H1 (cell line): Measurements from ENCODE around the gene CACNA1B. TPM values are rescaled to one million over a fixed set of nuclear protein-coding genes. Genes with fewer than 3 reads are reported as not detected.

Experiments
- CTCF ChIA-PET: fragments of 300-600 bp; sonication (Branson Sonifier 250); formaldehyde crosslinking; loops from one replicate; lab custom pipeline; 2021; ENCODE audit not compliant: partially characterized antibody; lab: Charles Lee
- POLR2A ChIA-PET: fragments of 300-600 bp; sonication (Branson Sonifier 250); formaldehyde crosslinking; loops from one replicate; lab custom pipeline; 2021; ENCODE audit warnings: inconsistent platforms; ENCODE audit not compliant: partially characterized antibody; lab: Charles Lee
- DNase-seq, 2 experiments: peaks; one replicate each; pipeline versions ENCODE4 v3.0.0 to v3.0.0-alpha.2; 2010 to 2022; ENCODE audit warnings: low spot score in 2 of 2, low read depth in 1 of 2, mixed read lengths in 1 of 2
- FAIRE-seq: peaks from 2 replicates; lab custom pipeline; 2011; peaks lifted over from hg19 to GRCh38; lab: Jason Lieb, UNC
- H2AFZ ChIP-seq: 2 replicates; pipeline ENCODE4 v1.8.1; 2012; ENCODE audit warnings: low read length, inconsistent platforms
- H2AK5ac ChIP-seq: 2 replicates; pipeline ENCODE4 v1.6.1; 2013; ENCODE audit warnings: low read depth, low read length
- H2BK120ac ChIP-seq: replicated peaks from 2 replicates; pipeline ENCODE3; 2013; ENCODE audit warnings: low read depth, low read length, inconsistent platforms
- H2BK12ac ChIP-seq: 2 replicates; pipeline ENCODE4 v1.6.1; 2013; ENCODE audit warnings: low read depth, low read length
- H2BK15ac ChIP-seq: 2 replicates; pipeline ENCODE4 v1.6.1; 2013; ENCODE audit warnings: low read length
- H2BK20ac ChIP-seq: 2 replicates; pipeline ENCODE4 v1.6.1; 2013; ENCODE audit warnings: low read length
- H2BK5ac ChIP-seq: 2 replicates; pipeline ENCODE4 v1.6.1; 2013; ENCODE audit warnings: low read depth, low read length
- H3K14ac ChIP-seq: 2 replicates; pipeline ENCODE4 v1.6.1; 2013; ENCODE audit warnings: inconsistent platforms; ENCODE audit not compliant: insufficient read length
- H3K18ac ChIP-seq: 2 replicates; pipeline ENCODE4 v1.6.1; 2013; ENCODE audit warnings: low read length; ENCODE audit errors: extremely low read depth
- H3K23ac ChIP-seq: 2 replicates; pipeline ENCODE4 v1.6.1; 2013; ENCODE audit warnings: inconsistent platforms; ENCODE audit not compliant: insufficient read length
- H3K23me2 ChIP-seq: 2 replicates; pipeline ENCODE4 v1.6.1; 2013; ENCODE audit warnings: low read depth, low read length
- H3K27ac ChIP-seq: 2 replicates; pipeline ENCODE4 v1.6.1; 2011; ENCODE audit warnings: low read depth, low read length, inconsistent platforms
- H3K27me3 ChIP-seq, 4 experiments: replicated peaks in 1 of 4; 1 replicate in 1 of 4; 2 replicates in 3 of 4; pipeline versions ENCODE4 v1.6.1 to v1.8.1; 2011 to 2013; ENCODE audit warnings: low read length in 3 of 4, mild to moderate bottlenecking in 3 of 4, inconsistent platforms in 2 of 4, mixed read lengths in 2 of 4, moderate library complexity in 1 of 4; ENCODE audit not compliant: control insufficient read depth in 3 of 4, insufficient read depth in 3 of 4; ENCODE audit errors: extremely low read depth in 1 of 4
- H3K36me3 ChIP-seq, 4 experiments: 2 replicates each; pipeline versions ENCODE4 v1.6.1 to v1.8.1; 2011 to 2013; ENCODE audit warnings: mild to moderate bottlenecking in 4 of 4, low read length in 3 of 4, moderate library complexity in 2 of 4, control low read depth in 1 of 4, inconsistent platforms in 1 of 4; ENCODE audit not compliant: insufficient read depth in 4 of 4, control insufficient read depth in 2 of 4
- H3K4ac ChIP-seq: replicated peaks from 2 replicates; pipeline ENCODE3; 2013; ENCODE audit warnings: low read length, low read depth, mixed read lengths, inconsistent platforms; ENCODE audit not compliant: insufficient read length
- H3K4me1 ChIP-seq, 4 experiments: replicated peaks in 1 of 4; 1 replicate in 1 of 4; 2 replicates in 3 of 4; pipeline versions ENCODE4 v1.6.1 to v1.8.1; 2011 to 2013; ENCODE audit warnings: low read length in 3 of 4, inconsistent platforms in 2 of 4, mixed read lengths in 1 of 4; ENCODE audit not compliant: insufficient read depth in 4 of 4, control insufficient read depth in 3 of 4
- H3K4me2 ChIP-seq, 2 experiments: 2 replicates each; pipeline versions ENCODE4 v1.6.1 to v1.8.1; 2011 to 2013; ENCODE audit warnings: low read depth in 2 of 2, low read length in 2 of 2, control low read depth in 1 of 2, inconsistent platforms in 1 of 2, mild to moderate bottlenecking in 1 of 2; ENCODE audit not compliant: insufficient read depth in 1 of 2
- H3K4me3 ChIP-seq, 4 experiments: fragments of 200-600, 300-600 bp in 1 of 4; sonication (generic), shearing (Covaris generic), sonication (Bioruptor Twin) in 1 of 4; 2 replicates each; pipeline versions ENCODE4 v1.5.1 to v1.8.1; 2011 to 2016; ENCODE audit warnings: low read length in 4 of 4, low read depth in 3 of 4, control low read depth in 2 of 4, inconsistent platforms in 2 of 4, mild to moderate bottlenecking in 2 of 4, mixed read lengths in 1 of 4, moderate library complexity in 1 of 4; ENCODE audit not compliant: insufficient read depth in 2 of 4; ENCODE audit errors: extremely low read depth in 1 of 4
- H3K56ac ChIP-seq: replicated peaks from 2 replicates; pipeline ENCODE3; 2013; ENCODE audit warnings: low read depth, mild to moderate bottlenecking, mixed read lengths, low read length, inconsistent platforms; ENCODE audit not compliant: insufficient read length
- H3K79me1 ChIP-seq: 2 replicates; pipeline ENCODE4 v1.6.1; 2013; ENCODE audit warnings: low read depth, low read length, control low read depth
- H3K79me2 ChIP-seq, 2 experiments: 2 replicates each; pipeline versions ENCODE4 v1.6.1 to v1.8.1; 2012 to 2013; ENCODE audit warnings: low read length in 2 of 2, mild to moderate bottlenecking in 2 of 2, inconsistent platforms in 1 of 2; ENCODE audit not compliant: insufficient read depth in 2 of 2, control insufficient read depth in 1 of 2
- H3K9ac ChIP-seq, 4 experiments: replicated peaks in 1 of 4; 1 replicate in 1 of 4; 2 replicates in 3 of 4; pipeline versions ENCODE4 v1.6.1 to v1.8.1; 2011 to 2013; ENCODE audit warnings: low read depth in 3 of 4, low read length in 3 of 4, control low read depth in 2 of 4, mild to moderate bottlenecking in 2 of 4, moderate library complexity in 2 of 4, inconsistent platforms in 1 of 4; ENCODE audit errors: extremely low read depth in 1 of 4
- H3K9me3 ChIP-seq, 2 experiments: 2 replicates each; pipeline versions ENCODE4 v1.6.1 to v1.8.1; 2012 to 2013; ENCODE audit warnings: mild to moderate bottlenecking in 2 of 2, moderate library complexity in 2 of 2, control low read depth in 1 of 2, inconsistent platforms in 1 of 2, low read depth in 1 of 2, low read length in 1 of 2, mixed read lengths in 1 of 2; ENCODE audit not compliant: insufficient read depth in 2 of 2
- H4K20me1 ChIP-seq, 2 experiments: replicated peaks in 1 of 2; 2 replicates each; pipeline versions ENCODE3 to v1.8.1; 2011 to 2013; ENCODE audit warnings: inconsistent platforms in 2 of 2, low read length in 2 of 2, mild to moderate bottlenecking in 1 of 2; ENCODE audit not compliant: insufficient read depth in 2 of 2, control insufficient read depth in 1 of 2
- H4K5ac ChIP-seq: 2 replicates; pipeline ENCODE4 v1.6.1; 2013; ENCODE audit warnings: low read length, low read depth, mixed read lengths, inconsistent platforms; ENCODE audit not compliant: insufficient read length
- H4K8ac ChIP-seq: 2 replicates; pipeline ENCODE4 v1.8.0; 2013; ENCODE audit warnings: mild to moderate bottlenecking, moderate library complexity, low read length, inconsistent platforms; ENCODE audit not compliant: insufficient read depth; ENCODE audit errors: extremely low read depth
- H4K91ac ChIP-seq: replicated peaks from 2 replicates; pipeline ENCODE3; 2013; ENCODE audit warnings: low read length, mixed read lengths, inconsistent platforms; ENCODE audit not compliant: insufficient read length
- MAFK ChIP-seq: IDR thresholded peaks from 2 replicates; pipeline ENCODE4 v1.6.1; 2012; ENCODE audit warnings: low read depth, mild to moderate bottlenecking, improper control_type of control experiment, low read length
- SP1 ChIP-seq: IDR thresholded peaks from 2 replicates; pipeline ENCODE4 v1.6.1; 2011; ENCODE audit warnings: low read depth, low read length
- WGBS, 2 experiments: shearing (Covaris generic) in 1 of 2; methylation state at CpG; one replicate each; pipeline versions ENCODE4 v1.1.6 to v1.1.7; 2013 to 2015; ENCODE audit warnings: low lambda C conversion rate in 2 of 2, mixed read lengths in 2 of 2, inconsistent platforms in 1 of 2, low coverage in 1 of 2, missing lambda C conversion rate in 1 of 2; ENCODE audit not compliant: insufficient replicate concordance in 2 of 2, insufficient coverage in 1 of 2, insufficient read length in 1 of 2; ENCODE audit errors: extremely low coverage in 1 of 2, missing lambda C conversion rate in 1 of 2; 5-methylcytosine and 5-hydroxymethylcytosine counted together
- polyA plus RNA-seq, 7 experiments: library from polyadenylated mRNA; depleted of rRNA in 3 of 7; stranded (reverse) in 5 of 7; unstranded in 2 of 7; fragments of >200 nt in 5 of 7; fragments of 200-250 nt in 2 of 7; gene quantifications; 1 replicate in 5 of 7; 2 replicates in 1 of 7; 4 replicates in 1 of 7; pipeline versions ENCODE4 v1.2.1 to v1.2.3, GENCODE V29; 2011 to 2013; ENCODE audit warnings: missing spikeins in 2 of 7, mixed read lengths in 2 of 7
- total RNA-seq: library from RNA; stranded (reverse); fragmentation: NEBNext Ultra II Directional; extraction: Animal tissue kit (Norgen Biotek cat#: 25700); gene quantifications from 2 replicates; pipeline ENCODE4 v1.2.1, GENCODE V29; 2021

CACNA1B gene
- total and polyA plus RNA-seq, 2 of the 8 experiments (the other 6 are each of a cell fraction or from before 2014, with no cell fraction given) = 1.5 to 5.7 TPM

DNA sequence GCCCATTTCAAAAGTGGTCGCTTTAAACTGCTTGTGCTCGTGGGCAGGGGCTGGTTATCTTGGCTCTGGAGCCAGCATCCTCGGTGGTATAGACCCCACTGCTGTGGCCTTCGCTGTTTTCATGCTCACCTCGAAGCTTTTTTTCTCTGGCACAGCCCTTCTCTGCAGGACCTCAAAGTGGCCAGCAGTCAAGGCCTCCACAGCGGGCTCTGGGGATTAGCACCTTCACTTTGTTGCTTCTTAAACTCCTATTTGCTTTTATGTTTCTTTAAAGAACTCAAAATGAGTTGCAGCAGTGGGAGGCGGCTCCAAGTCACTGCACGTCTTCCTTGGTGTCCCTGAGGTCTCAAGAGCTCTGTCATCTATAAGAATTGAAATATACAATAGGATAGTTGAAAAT is 165.1 kb downstream of the CACNA1B start:
- Histone ChIP-seq H3K9ac (no peak overlapping the region), H3K18ac (no peak overlapping the region), H2BK12ac (no peak overlapping the region), H2BK20ac (no peak overlapping the region), H3K4ac (no peak overlapping the region), H3K79me1 (no peaks in the 10 kb centered on the region), H4K20me1 (peaks cover 0 to 4% of the 10 kb centered on the region in 2 experiments), H4K91ac (no peak overlapping the region), H3K23ac (no peak overlapping the region), H3K23me2 (no peaks in the 10 kb centered on the region), H3K4me2 (no peak overlapping the region), H4K8ac (no peak overlapping the region; the same call in 1 of the 2 replicates), H3K79me2 (no peaks in the 10 kb centered on the region), H3K4me3 (no peak overlapping the region), H3K4me1 (no peaks in the 10 kb centered on the region), H3K36me3 (no peaks in the 10 kb centered on the region; a peak in 1 of 8 replicates), H2BK5ac (no peak overlapping the region), H3K9me3 (peaks cover 16 to 60% of the 10 kb centered on the region in 2 experiments; a peak in 3 of 4 replicates), H2BK15ac (no peak overlapping the region), H2BK120ac (no peak overlapping the region), H3K27me3 (no peaks in the 10 kb centered on the region), H3K14ac (no peak overlapping the region), H3K56ac (no peak overlapping the region), H3K27ac (no peak overlapping the region), H2AFZ (no peak overlapping the region), H4K5ac (no peak overlapping the region), H2AK5ac (no peak overlapping the region)
- FAIRE-seq (no peak), DNase-seq (peak in 1 of 2 experiments; percentile 23)
- POLR2A ChIA-PET = no interaction called here
- CTCF ChIA-PET = interaction anchor here (0.9 kb wide), 1 partner anchor 24 kb away, joined by 3 read pairs; no protein-coding TSS in a partner anchor
- TF ChIP-seq MAFK = no peak
- no peak for TF ChIP-seq SP1
- WGBS, 2 experiments = 71% methylated on average over 8 of the region's 8 CpGs; no CpG with 5 or more reads in 1 of the 2 experiments
